Prostate gland (tissue), 2 donors: Measurements from ENCODE around the gene AVPR2. TPM values are rescaled to one million over a fixed set of nuclear protein-coding genes. Genes with fewer than 3 reads are reported as not detected.

Experiments used
- DNase-seq: peaks from one replicate; pipeline ENCODE4 v3.0.0-alpha.2; 2019; ENCODE audit warnings: low spot score
- H3K27ac ChIP-seq, 2 donors: fragments of 200-600 bp; sonication (generic); 2 replicates each; pipeline ENCODE4 v1.5.1; 2017 to 2019
- H3K27me3 ChIP-seq: fragments of 200-600 bp; sonication (generic); replicated peaks from 2 replicates; pipeline ENCODE4 v1.5.1; 2019; ENCODE audit not compliant: insufficient read depth
- H3K36me3 ChIP-seq, 2 donors: fragments of 200-600 bp; sonication (generic); 1 replicate in 1 of 2; 2 replicates in 1 of 2; pipeline versions ENCODE4 v1.5.1 to v1.8.1; 2017 to 2019
- H3K4me1 ChIP-seq: fragments of 200-600 bp; sonication (generic); replicated peaks from 2 replicates; pipeline ENCODE4 v1.5.1; 2019
- H3K4me3 ChIP-seq, 2 donors: fragments of 200-600 bp; sonication (generic); 2 replicates each; pipeline ENCODE4 v1.5.1; 2017 to 2019
- H3K9me3 ChIP-seq: fragments of 200-600 bp; sonication (generic); 2 replicates; pipeline ENCODE4 v1.5.1; 2017
- POLR2A ChIP-seq: fragments of 450-650 bp; IDR thresholded peaks from one replicate; pipeline ENCODE4 v1.6.1; 2016; ENCODE audit warnings: antibody characterized with exemption, mild to moderate bottlenecking
- POLR2AphosphoS5 ChIP-seq: sonication (generic); formaldehyde crosslinking; IDR thresholded peaks from one replicate; pipeline ENCODE4 v1.6.1; 2017; ENCODE audit warnings: antibody characterized with exemption
- WGBS: methylation state at CpG from one replicate; pipeline ENCODE4 v1.1.5; 2018; 5-methylcytosine and 5-hydroxymethylcytosine counted together
- intact Hi-C: fragments of 100-400 bp; cut with DNase I; formaldehyde crosslinking; loops from one replicate; pipeline ENCODE4 v1.14.2; 2022
- total RNA-seq, 2 donors: library from RNA; depleted of rRNA; stranded (reverse); fragments of >200 nt; gene quantifications; one replicate each; pipeline ENCODE4 v1.1.0, GENCODE V29; 2016
- TF ChIP-seq, protein P1 (sequence below), 4 experiments: fragments of 200-600 bp in 2 of 4; fragments of 450-650 bp in 2 of 4; sonication (generic) in 2 of 4; IDR thresholded peaks; 1 replicate in 3 of 4; 2 replicates in 1 of 4; pipeline ENCODE4 v1.5.1; 2016 to 2019; ENCODE audit warnings: antibody characterized with exemption in 4 of 4, mild to moderate bottlenecking in 2 of 4, moderate library complexity in 2 of 4

The AVPR2 gene
- total RNA-seq, 2 donors from 2014 or later: 0.41 to 2.5 TPM

DNA sequence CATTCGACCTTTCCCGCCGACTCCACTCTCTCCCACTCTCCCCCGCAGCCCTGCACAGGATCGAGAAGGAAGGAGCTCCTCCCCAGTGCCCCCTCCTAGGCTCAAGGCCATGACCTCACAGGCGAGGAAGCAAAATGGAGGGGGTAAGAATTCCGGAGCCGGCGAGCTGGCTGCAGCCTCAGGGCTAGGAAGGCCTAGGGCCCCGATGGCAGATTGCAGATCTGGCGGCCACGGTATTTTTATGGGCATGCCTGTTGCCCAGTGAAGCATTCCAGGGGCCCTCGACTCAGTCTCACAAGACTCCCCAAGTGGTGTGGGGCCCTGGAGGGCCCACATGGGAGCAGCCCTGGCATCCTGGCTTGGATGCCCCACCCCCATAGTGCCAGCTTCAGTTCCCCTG lies 17.6 kb upstream of the AVPR2 start:
- H3K36me3 ChIP-seq: no peaks in the 10 kb centered on the region
- intact Hi-C loops: no loop called here
- H3K4me3 ChIP-seq: no peak overlapping the region
- no peak overlapping the region for H3K27ac ChIP-seq
- no peaks in the 10 kb centered on the region for H3K4me1 ChIP-seq
- TF ChIP-seq POLR2AphosphoS5 (no peak), POLR2A (no peak)
- TF ChIP-seq, protein P1, sequence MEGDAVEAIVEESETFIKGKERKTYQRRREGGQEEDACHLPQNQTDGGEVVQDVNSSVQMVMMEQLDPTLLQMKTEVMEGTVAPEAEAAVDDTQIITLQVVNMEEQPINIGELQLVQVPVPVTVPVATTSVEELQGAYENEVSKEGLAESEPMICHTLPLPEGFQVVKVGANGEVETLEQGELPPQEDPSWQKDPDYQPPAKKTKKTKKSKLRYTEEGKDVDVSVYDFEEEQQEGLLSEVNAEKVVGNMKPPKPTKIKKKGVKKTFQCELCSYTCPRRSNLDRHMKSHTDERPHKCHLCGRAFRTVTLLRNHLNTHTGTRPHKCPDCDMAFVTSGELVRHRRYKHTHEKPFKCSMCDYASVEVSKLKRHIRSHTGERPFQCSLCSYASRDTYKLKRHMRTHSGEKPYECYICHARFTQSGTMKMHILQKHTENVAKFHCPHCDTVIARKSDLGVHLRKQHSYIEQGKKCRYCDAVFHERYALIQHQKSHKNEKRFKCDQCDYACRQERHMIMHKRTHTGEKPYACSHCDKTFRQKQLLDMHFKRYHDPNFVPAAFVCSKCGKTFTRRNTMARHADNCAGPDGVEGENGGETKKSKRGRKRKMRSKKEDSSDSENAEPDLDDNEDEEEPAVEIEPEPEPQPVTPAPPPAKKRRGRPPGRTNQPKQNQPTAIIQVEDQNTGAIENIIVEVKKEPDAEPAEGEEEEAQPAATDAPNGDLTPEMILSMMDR (IDR thresholded peaks at IDR 0.05): no peak
- H3K9me3 ChIP-seq: no peaks in the 10 kb centered on the region
- WGBS: 47% methylated on average over 5 of the region's 13 CpGs
- no peak for DNase-seq
- H3K27me3 ChIP-seq: peaks cover 2% of the 10 kb centered on the region

DNA sequence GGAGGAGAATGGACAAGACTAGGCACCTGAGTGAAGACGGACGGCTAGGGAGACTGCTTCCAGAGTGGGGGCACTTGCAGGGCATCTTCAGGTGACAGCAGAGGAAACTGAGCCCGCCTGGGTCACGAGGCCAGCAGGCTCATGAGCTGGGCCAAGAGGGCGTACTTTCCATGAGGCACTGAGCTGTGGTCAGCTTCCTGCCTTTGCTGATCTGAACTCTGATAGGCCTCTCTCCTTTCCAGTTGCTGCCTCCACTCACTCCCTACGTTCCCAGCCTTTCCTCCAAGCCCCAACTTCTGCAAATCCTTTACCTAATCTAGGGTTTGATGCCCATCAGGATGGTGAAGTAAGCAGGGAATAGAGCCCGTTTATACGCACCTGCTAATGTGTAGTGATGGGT lies 17.1 kb upstream of the AVPR2 start:
- WGBS: 62% methylated on average over 8 of the region's 8 CpGs
- TF ChIP-seq POLR2AphosphoS5 (no peak), POLR2A (no peak)
- TF ChIP-seq, protein P1 (IDR thresholded peaks at IDR 0.05): no peak
- Histone ChIP-seq H3K36me3 (no peaks in the 10 kb centered on the region), H3K27ac (no peak overlapping the region), H3K4me1 (no peaks in the 10 kb centered on the region), H3K9me3 (no peaks in the 10 kb centered on the region), H3K4me3 (no peak overlapping the region), H3K27me3 (peaks cover 2% of the 10 kb centered on the region)
- no peak for DNase-seq
- intact Hi-C loops: no loop called here

DNA sequence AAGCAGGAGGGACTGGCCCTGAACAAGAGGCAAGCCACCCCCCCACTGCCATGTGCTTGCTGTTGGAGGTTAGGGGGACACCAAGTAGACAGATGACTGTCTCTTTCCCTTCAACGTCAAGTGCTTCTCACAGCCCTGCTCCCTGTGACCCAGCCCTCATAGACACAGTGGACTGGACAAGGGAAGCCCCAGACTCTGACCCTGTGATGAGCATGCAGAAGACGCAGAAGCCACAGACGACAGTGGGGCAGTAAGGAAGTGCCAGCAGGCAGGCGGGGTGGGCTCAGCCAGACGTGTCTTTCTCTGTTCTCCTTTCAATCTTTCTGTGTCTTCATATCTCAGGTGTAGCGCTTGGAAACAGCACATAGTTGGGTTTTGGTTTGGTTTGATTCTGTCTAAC lies 16.1 kb upstream of the AVPR2 start:
- TF ChIP-seq POLR2A (no peak), POLR2AphosphoS5 (no peak)
- H3K9me3 ChIP-seq: no peaks in the 10 kb centered on the region
- no peak overlapping the region for H3K4me3 ChIP-seq
- peaks cover 2% of the 10 kb centered on the region for H3K27me3 ChIP-seq
- intact Hi-C loops: no loop called here
- 24% methylated on average over 6 of the region's 6 CpGs for WGBS
- no peaks in the 10 kb centered on the region for H3K4me1 ChIP-seq
- no peak for DNase-seq
- H3K27ac ChIP-seq: no peak overlapping the region
- H3K36me3 ChIP-seq: no peaks in the 10 kb centered on the region

DNA sequence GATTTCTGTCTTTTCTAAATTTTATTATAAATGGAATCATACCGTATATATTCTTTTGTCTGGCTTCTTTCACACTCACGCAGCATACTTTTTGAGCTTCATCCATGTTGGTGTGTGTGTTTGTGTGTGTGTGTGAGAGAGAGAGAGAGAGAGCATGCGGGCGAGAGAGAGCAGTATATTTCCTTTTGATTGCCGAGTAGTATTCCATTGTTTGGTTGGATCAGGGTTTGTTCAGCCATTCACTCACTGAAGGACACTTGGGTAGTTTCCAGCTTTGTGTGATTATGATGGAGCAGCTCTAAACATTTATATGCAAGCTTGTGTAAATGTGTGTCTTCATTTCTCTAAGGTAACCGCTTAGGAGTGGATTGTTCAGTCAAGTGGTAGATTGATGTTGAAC lies 15.3 kb upstream of the AVPR2 start:
- Histone ChIP-seq H3K36me3 (no peaks in the 10 kb centered on the region), H3K27me3 (peaks cover 2% of the 10 kb centered on the region), H3K27ac (no peak overlapping the region), H3K4me3 (no peak overlapping the region), H3K9me3 (no peaks in the 10 kb centered on the region), H3K4me1 (no peaks in the 10 kb centered on the region)
- WGBS: 91% methylated on average over 6 of the region's 6 CpGs
- TF ChIP-seq, protein P1 (IDR thresholded peaks at IDR 0.05): no peak
- no peak for TF ChIP-seq POLR2AphosphoS5
- no peak for TF ChIP-seq POLR2A
- intact Hi-C loops: no loop called here
- DNase-seq: no peak

DNA sequence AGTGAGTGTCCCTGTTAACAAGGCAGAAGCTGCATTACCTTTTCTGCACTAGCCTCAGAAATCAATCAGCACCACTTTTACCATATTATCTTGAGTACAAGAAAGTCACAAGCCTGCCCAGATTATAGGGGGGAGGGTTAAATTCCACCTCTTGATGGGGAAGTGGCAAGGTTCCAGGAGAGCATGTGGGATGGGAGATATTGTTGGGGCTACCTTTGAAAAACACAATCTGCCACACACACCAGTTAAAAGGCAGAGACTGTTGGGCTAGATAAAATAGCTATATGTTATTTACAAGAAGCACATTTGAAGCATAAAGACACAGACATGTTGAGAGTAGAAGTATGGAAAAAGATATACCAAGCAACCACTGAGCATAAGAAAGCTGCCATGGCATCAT lies 6.6 kb upstream of the AVPR2 start:
- Histone ChIP-seq H3K4me1 (no peaks in the 10 kb centered on the region), H3K36me3 (no peaks in the 10 kb centered on the region), H3K9me3 (no peaks in the 10 kb centered on the region), H3K27me3 (no peaks in the 10 kb centered on the region), H3K4me3 (no peak overlapping the region), H3K27ac (no peak overlapping the region)
- no peak for DNase-seq
- intact Hi-C loops: no loop called here
- TF ChIP-seq, protein P1 (IDR thresholded peaks at IDR 0.05): no peak
- TF ChIP-seq POLR2AphosphoS5: no peak
